Measurements from ENCODE around the gene JCAD.

Gene JCAD

GRCh38 chr10:30039988-30040387 is 19.4 kb downstream of the JCAD start:
- no peak for DNase-seq
- Mint-ChIP-seq H3K4me3 (no peak overlapping the region), H3K4me1 (peaks cover 9% of the 10 kb centered on the region), H3K27ac (no peak overlapping the region), H3K27me3 (peaks cover 96% of the 10 kb centered on the region), H3K9me3 (no peaks in the 10 kb centered on the region)
- no peak for ATAC-seq

GRCh38 chr10:30039567-30039966 is 19.8 kb downstream of the JCAD start:
- Mint-ChIP-seq H3K4me3 (no peak overlapping the region), H3K4me1 (peaks cover 9% of the 10 kb centered on the region), H3K9me3 (no peaks in the 10 kb centered on the region), H3K27me3 (peaks cover 96% of the 10 kb centered on the region), H3K27ac (no peak overlapping the region)
- no peak for ATAC-seq
- no peak for DNase-seq

GRCh38 chr10:30038781-30039536 is 20.4 kb downstream of the JCAD start:
- Mint-ChIP-seq H3K4me3 (no peak overlapping the region), H3K4me1 (peaks cover 9% of the 10 kb centered on the region), H3K9me3 (no peaks in the 10 kb centered on the region), H3K27ac (no peak overlapping the region), H3K27me3 (peaks cover 96% of the 10 kb centered on the region)
- DNase-seq (no peak), ATAC-seq (no peak)

- Mint-ChIP-seq H3K27ac (no peak overlapping the region), H3K4me3 (no peak overlapping the region)
- ATAC-seq = no peak
These were observed 21.6 kb downstream of the JCAD start for GRCh38 chr10:30037620-30038336.

GRCh38 chr10:30036811-30037210 is 22.6 kb downstream of the JCAD start:
- peaks cover 96% of the 10 kb centered on the region for H3K27me3 Mint-ChIP-seq
- H3K4me1 Mint-ChIP-seq = peaks cover 9% of the 10 kb centered on the region
- H3K9me3 Mint-ChIP-seq = no peaks in the 10 kb centered on the region
- no peak overlapping the region for H3K4me3 Mint-ChIP-seq
- DNase-seq (no peak), ATAC-seq (no peak)
- no peak overlapping the region for H3K27ac Mint-ChIP-seq

More at GRCh38 chr10:30037620-30038336, 21.6 kb downstream of the JCAD start:
- H3K9me3 Mint-ChIP-seq = no peaks in the 10 kb centered on the region
- no peak for DNase-seq
- peaks cover 9% of the 10 kb centered on the region for H3K4me1 Mint-ChIP-seq
- peaks cover 96% of the 10 kb centered on the region for H3K27me3 Mint-ChIP-seq

- H3K4me1 Mint-ChIP-seq = peaks cover 9% of the 10 kb centered on the region
These were observed 23.0 kb downstream of the JCAD start for GRCh38 chr10:30036341-30036740.

GRCh38 chr10:30034433-30035137 is 24.8 kb downstream of the JCAD start:
- no peak overlapping the region for H3K4me3 Mint-ChIP-seq
- ATAC-seq = peak; percentile 33
- no peak for DNase-seq
- H3K27me3 Mint-ChIP-seq = peaks cover 92% of the 10 kb centered on the region
- H3K4me1 Mint-ChIP-seq = peaks cover 12% of the 10 kb centered on the region
- H3K9me3 Mint-ChIP-seq = no peaks in the 10 kb centered on the region
- no peak overlapping the region for H3K27ac Mint-ChIP-seq

More at GRCh38 chr10:30036341-30036740, 23.0 kb downstream of the JCAD start:
- H3K27ac Mint-ChIP-seq = no peak overlapping the region
- no peak overlapping the region for H3K4me3 Mint-ChIP-seq
- H3K9me3 Mint-ChIP-seq = no peaks in the 10 kb centered on the region
- ATAC-seq = no peak
- H3K27me3 Mint-ChIP-seq = peaks cover 96% of the 10 kb centered on the region
- DNase-seq = no peak

GRCh38 chr10:30032125-30032524 is 27.3 kb downstream of the JCAD start:
- Mint-ChIP-seq H3K4me1 (peaks cover 27% of the 10 kb centered on the region), H3K9me3 (no peaks in the 10 kb centered on the region), H3K4me3 (no peak overlapping the region), H3K27me3 (peaks cover 81% of the 10 kb centered on the region), H3K27ac (no peak overlapping the region)
- ATAC-seq = no peak
- no peak for DNase-seq

- ATAC-seq = no peak
- DNase-seq = no peak
- no peak overlapping the region for H3K27ac Mint-ChIP-seq
- no peaks in the 10 kb centered on the region for H3K9me3 Mint-ChIP-seq
- H3K4me3 Mint-ChIP-seq = no peak overlapping the region
- peaks cover 80% of the 10 kb centered on the region for H3K27me3 Mint-ChIP-seq
- H3K4me1 Mint-ChIP-seq = peaks cover 40% of the 10 kb centered on the region
These were observed 29.5 kb downstream of the JCAD start for GRCh38 chr10:30029872-30030256.

- H3K27me3 Mint-ChIP-seq = peaks cover 76% of the 10 kb centered on the region
- no peak overlapping the region for H3K4me3 Mint-ChIP-seq
- no peak overlapping the region for H3K27ac Mint-ChIP-seq
These were observed 30.1 kb downstream of the JCAD start for GRCh38 chr10:30029164-30029871.

GRCh38 chr10:30028738-30029030 is 30.7 kb downstream of the JCAD start:
- Mint-ChIP-seq H3K9me3 (no peaks in the 10 kb centered on the region), H3K27me3 (peaks cover 75% of the 10 kb centered on the region), H3K4me1 (peaks cover 40% of the 10 kb centered on the region), H3K4me3 (no peak overlapping the region), H3K27ac (no peak overlapping the region)
- ATAC-seq (no peak), DNase-seq (no peak)

More at GRCh38 chr10:30029164-30029871, 30.1 kb downstream of the JCAD start:
- DNase-seq = no peak
- no peak for ATAC-seq
- peaks cover 40% of the 10 kb centered on the region for H3K4me1 Mint-ChIP-seq
- H3K9me3 Mint-ChIP-seq = no peaks in the 10 kb centered on the region

- peaks cover 40% of the 10 kb centered on the region for H3K4me1 Mint-ChIP-seq
- peak overlapping the region; percentile 79 to 81 for H3K4me3 Mint-ChIP-seq
- ATAC-seq = no peak
- H3K27me3 Mint-ChIP-seq = peaks cover 75% of the 10 kb centered on the region
- no peaks in the 10 kb centered on the region for H3K9me3 Mint-ChIP-seq
- DNase-seq = no peak
- no peak overlapping the region for H3K27ac Mint-ChIP-seq
These were observed 31.2 kb downstream of the JCAD start for GRCh38 chr10:30028006-30028737.

- Mint-ChIP-seq H3K4me3 (peak overlapping the region; percentile 79 to 81), H3K9me3 (no peaks in the 10 kb centered on the region), H3K4me1 (peaks cover 40% of the 10 kb centered on the region), H3K27me3 (peaks cover 75% of the 10 kb centered on the region), H3K27ac (peak overlapping the region; percentile 24 to 36)
- DNase-seq = peak; percentile 84 to 95
- ATAC-seq = peak; percentile 98
These were observed 32.1 kb downstream of the JCAD start for GRCh38 chr10:30027057-30028005.

GRCh38 chr10:30026578-30026977 is 32.8 kb downstream of the JCAD start:
- H3K4me1 Mint-ChIP-seq = peaks cover 40% of the 10 kb centered on the region
- ATAC-seq (no peak), DNase-seq (no peak)
- peak overlapping the region; percentile 79 to 81 for H3K4me3 Mint-ChIP-seq
- no peak overlapping the region for H3K27ac Mint-ChIP-seq
- no peaks in the 10 kb centered on the region for H3K9me3 Mint-ChIP-seq
- H3K27me3 Mint-ChIP-seq = peaks cover 75% of the 10 kb centered on the region

Data from stimulated activated naive CD8-positive, alpha-beta T cell treated with anti-CD3 and anti-CD28 coated beads, Interleukin-15, amount 100 ng/mL, for 72 hours (primary cell).